Measurements from ENCODE around the gene ACTN4.

GRCh38 chr19:38774181-38774950 lies 126.9 kb downstream of the ACTN4 start:
- no peak for TF ChIP-seq POLR2A (IDR thresholded peaks at IDR 0.05; ENCODE audit: low read depth, low read length)
- TF ChIP-seq TAF1 (IDR thresholded peaks at IDR 0.05; ENCODE audit: borderline replicate concordance, low read depth, low read length) = no peak

All from GM12892 (cell line).